ENCODE measurements around the gene COX8A.

Gene COX8A

DNA sequence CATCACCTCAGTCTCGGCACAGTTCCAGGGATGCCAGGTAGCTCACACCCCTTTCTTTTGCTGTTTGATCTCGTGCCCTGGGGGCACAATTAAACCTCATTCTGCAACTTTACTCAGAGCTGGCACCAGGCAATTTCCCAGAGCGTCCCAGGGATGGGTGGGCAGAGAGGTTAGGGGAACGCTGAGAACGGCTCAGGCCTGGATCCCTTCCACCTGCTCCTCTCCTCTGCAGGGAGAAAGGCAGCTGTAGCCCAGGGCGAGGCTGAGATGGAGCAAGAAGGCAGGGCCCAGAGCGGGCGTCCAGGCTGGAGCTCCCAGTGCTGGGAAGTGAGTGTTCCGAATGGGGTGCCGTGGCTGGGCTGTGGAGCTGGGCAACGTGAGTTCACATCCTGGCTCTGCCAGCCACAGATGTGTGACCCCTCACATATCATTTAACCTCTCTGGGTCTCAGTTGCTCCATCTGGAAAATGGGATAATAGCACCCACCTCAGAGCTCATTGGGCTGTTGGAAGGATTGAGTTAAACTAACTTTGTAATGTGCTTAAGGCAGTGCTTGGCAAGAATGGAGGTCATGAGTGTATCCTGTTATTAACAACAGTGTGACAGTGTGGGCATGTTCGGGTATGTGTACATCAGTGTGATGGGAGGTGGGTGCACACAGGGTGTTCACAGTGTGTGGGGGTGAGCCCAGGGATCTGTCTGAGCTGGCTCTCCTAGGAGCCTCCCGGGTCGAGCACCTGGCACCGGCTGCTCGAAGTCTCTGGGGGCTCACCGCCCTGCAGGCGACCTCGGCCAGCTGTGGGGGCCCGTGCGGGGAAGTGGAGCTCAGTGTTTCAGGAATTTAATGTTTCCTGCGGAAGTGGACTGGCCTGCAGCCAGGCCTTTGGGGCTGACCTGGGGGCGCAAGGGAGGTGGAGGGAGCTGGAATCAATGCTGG, 27.3 kb downstream of the COX8A start:
- TF ChIP-seq ZNF70 (CRISPR knock-in tag; IDR thresholded peaks at IDR 0.05) (0 out of 2 replicates have a peak, but pooled peaks have one; percentile 13), ZC3H10 (CRISPR knock-in tag; IDR thresholded peaks at IDR 0.05) (no peak)
- no peak for ATAC-seq

DNA sequence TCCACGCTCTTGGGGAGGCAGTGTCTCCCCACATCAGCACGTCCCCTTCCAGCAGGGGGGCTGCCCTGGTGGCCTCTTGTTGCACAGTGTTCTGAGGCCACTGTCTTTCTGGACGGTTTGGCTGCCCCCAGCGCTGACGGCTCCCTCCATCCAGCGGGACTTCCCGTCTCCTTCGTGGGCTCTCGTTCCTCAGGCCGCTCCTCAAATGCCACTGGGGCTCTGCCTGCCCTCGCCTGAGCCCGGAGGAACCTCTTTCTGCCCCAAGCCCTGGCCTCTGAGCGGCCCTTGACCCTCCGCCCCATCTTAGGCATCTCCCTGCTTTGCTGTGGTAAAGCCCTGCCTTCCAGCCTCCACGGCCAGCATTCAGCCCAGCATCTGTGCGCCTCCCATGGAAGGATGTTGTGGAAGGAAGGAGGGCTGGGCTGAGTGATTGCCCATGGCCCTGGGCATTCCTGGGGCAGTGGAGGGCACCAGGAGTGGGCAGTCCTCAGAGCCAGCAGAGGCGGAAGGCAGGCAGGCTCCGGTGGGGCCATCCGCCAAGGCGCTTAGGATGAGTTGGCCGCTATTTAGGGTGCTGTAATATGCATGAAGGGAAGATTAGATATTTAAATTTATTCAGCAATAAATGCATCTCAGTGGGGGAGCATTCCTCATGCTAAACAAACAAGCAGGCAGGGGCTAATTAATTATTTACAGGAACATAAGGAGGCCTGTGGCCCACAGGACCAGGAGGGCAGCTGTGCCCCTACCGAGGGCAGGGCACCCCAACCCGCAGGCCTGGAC, 29.6 kb downstream of the COX8A start:
- ATAC-seq = no peak
- TF ChIP-seq PPARA (CRISPR knock-in tag; IDR thresholded peaks at IDR 0.05; ENCODE audit: borderline replicate concordance) = no peak
- TF ChIP-seq, protein P1, sequence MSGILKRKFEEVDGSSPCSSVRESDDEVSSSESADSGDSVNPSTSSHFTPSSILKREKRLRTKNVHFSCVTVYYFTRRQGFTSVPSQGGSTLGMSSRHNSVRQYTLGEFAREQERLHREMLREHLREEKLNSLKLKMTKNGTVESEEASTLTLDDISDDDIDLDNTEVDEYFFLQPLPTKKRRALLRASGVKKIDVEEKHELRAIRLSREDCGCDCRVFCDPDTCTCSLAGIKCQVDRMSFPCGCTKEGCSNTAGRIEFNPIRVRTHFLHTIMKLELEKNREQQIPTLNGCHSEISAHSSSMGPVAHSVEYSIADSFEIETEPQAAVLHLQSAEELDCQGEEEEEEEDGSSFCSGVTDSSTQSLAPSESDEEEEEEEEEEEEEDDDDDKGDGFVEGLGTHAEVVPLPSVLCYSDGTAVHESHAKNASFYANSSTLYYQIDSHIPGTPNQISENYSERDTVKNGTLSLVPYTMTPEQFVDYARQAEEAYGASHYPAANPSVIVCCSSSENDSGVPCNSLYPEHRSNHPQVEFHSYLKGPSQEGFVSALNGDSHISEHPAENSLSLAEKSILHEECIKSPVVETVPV (CRISPR knock-in tag; IDR thresholded peaks at IDR 0.05) = no peak
- no peak for TF ChIP-seq TOX (CRISPR knock-in tag; IDR thresholded peaks at IDR 0.05; ENCODE audit: borderline replicate concordance)
- no peak for TF ChIP-seq BACH2 (CRISPR knock-in tag; IDR thresholded peaks at IDR 0.05; ENCODE audit: borderline replicate concordance)
- no peak for TF ChIP-seq RARB (CRISPR knock-in tag; IDR thresholded peaks at IDR 0.05)
- TF ChIP-seq OSR1 (CRISPR knock-in tag; IDR thresholded peaks at IDR 0.05) = no peak

DNA sequence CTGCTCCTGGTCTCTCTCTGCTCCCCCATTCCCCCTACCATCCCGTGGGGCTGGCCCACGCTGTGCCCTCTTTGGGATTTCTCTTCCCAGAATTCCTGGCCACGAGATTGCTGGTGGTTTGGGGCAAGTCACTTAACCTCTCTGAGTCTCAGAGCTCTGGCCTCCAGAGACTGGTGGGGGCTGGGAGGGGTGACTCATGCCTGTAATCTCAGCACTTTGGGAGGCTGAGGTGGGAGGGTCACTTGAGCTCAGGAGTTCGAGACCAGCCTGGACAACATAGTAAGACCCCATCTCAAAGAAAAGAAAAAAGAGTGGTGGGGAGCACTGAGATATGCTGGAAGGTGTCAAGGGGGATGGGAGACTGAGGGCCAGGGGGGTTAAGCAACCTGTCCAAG, 30.2 kb downstream of the COX8A start:
- ATAC-seq = no peak
- TF ChIP-seq TCF4 (CRISPR knock-in tag; IDR thresholded peaks at IDR 0.05; ENCODE audit: borderline replicate concordance) (no peak), ZNF8 (CRISPR knock-in tag; IDR thresholded peaks at IDR 0.05) (no peak), PPARA (CRISPR knock-in tag; IDR thresholded peaks at IDR 0.05; ENCODE audit: borderline replicate concordance) (no peak), ZFP3 (CRISPR knock-in tag; IDR thresholded peaks at IDR 0.05) (no peak), ZNF565 (CRISPR knock-in tag; conservative IDR thresholded peaks at IDR 0.05; ENCODE audit: low read depth) (no peak), OSR1 (CRISPR knock-in tag; IDR thresholded peaks at IDR 0.05) (no peak), SNAI2 (CRISPR knock-in tag; IDR thresholded peaks at IDR 0.05) (no peak), ARNTL (CRISPR knock-in tag; IDR thresholded peaks at IDR 0.05; ENCODE audit: borderline replicate concordance, low read depth) (no peak), BACH2 (CRISPR knock-in tag; IDR thresholded peaks at IDR 0.05; ENCODE audit: borderline replicate concordance) (no peak)
- TF ChIP-seq, protein P2, sequence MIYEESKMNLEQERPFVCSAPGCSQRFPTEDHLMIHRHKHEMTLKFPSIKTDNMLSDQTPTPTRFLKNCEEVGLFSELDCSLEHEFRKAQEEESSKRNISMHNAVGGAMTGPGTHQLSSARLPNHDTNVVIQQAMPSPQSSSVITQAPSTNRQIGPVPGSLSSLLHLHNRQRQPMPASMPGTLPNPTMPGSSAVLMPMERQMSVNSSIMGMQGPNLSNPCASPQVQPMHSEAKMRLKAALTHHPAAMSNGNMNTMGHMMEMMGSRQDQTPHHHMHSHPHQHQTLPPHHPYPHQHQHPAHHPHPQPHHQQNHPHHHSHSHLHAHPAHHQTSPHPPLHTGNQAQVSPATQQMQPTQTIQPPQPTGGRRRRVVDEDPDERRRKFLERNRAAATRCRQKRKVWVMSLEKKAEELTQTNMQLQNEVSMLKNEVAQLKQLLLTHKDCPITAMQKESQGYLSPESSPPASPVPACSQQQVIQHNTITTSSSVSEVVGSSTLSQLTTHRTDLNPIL (CRISPR knock-in tag; IDR thresholded peaks at IDR 0.05; ENCODE audit: low read depth) = no peak
- TF ChIP-seq, protein P3, sequence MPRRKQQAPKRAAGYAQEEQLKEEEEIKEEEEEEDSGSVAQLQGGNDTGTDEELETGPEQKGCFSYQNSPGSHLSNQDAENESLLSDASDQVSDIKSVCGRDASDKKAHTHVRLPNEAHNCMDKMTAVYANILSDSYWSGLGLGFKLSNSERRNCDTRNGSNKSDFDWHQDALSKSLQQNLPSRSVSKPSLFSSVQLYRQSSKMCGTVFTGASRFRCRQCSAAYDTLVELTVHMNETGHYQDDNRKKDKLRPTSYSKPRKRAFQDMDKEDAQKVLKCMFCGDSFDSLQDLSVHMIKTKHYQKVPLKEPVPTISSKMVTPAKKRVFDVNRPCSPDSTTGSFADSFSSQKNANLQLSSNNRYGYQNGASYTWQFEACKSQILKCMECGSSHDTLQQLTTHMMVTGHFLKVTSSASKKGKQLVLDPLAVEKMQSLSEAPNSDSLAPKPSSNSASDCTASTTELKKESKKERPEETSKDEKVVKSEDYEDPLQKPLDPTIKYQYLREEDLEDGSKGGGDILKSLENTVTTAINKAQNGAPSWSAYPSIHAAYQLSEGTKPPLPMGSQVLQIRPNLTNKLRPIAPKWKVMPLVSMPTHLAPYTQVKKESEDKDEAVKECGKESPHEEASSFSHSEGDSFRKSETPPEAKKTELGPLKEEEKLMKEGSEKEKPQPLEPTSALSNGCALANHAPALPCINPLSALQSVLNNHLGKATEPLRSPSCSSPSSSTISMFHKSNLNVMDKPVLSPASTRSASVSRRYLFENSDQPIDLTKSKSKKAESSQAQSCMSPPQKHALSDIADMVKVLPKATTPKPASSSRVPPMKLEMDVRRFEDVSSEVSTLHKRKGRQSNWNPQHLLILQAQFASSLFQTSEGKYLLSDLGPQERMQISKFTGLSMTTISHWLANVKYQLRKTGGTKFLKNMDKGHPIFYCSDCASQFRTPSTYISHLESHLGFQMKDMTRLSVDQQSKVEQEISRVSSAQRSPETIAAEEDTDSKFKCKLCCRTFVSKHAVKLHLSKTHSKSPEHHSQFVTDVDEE (CRISPR knock-in tag; IDR thresholded peaks at IDR 0.05) = no peak

DNA sequence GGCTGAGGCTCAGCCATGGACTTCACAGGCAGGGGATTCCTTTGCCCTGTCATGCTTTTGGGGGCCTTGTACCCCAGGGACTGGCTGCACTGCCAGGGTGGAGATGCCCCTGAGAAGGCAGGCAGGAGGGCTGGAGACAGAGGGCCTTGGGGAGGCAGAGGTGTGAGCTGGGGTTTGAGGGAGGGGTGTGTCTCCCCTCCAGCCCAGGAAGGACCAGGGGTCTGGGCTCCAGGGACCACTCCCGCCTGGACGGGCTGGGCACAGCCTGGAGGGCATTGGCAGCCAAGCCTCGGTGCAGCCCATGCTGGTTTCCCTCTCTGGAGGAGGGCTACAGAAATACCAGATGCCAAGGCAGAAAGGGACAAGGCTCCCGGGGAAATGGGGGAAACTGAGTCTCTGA, 31.3 kb downstream of the COX8A start:
- ATAC-seq = no peak
- TF ChIP-seq RARB (CRISPR knock-in tag; IDR thresholded peaks at IDR 0.05) (no peak), OSR1 (CRISPR knock-in tag; IDR thresholded peaks at IDR 0.05) (no peak), ZFP30 (CRISPR knock-in tag; IDR thresholded peaks at IDR 0.05) (no peak), ZFP3 (CRISPR knock-in tag; IDR thresholded peaks at IDR 0.05) (no peak), ISL1 (CRISPR knock-in tag; IDR thresholded peaks at IDR 0.05) (no peak), ZC3H10 (CRISPR knock-in tag; IDR thresholded peaks at IDR 0.05) (no peak), GLIS3 (CRISPR knock-in tag; IDR thresholded peaks at IDR 0.05) (no peak), ESRRG (CRISPR knock-in tag; IDR thresholded peaks at IDR 0.05) (no peak), ARNTL (CRISPR knock-in tag; IDR thresholded peaks at IDR 0.05; ENCODE audit: borderline replicate concordance, low read depth) (no peak), TOX (CRISPR knock-in tag; IDR thresholded peaks at IDR 0.05; ENCODE audit: borderline replicate concordance) (no peak), SNAI2 (CRISPR knock-in tag; IDR thresholded peaks at IDR 0.05) (no peak)
- TF ChIP-seq, protein P4, sequence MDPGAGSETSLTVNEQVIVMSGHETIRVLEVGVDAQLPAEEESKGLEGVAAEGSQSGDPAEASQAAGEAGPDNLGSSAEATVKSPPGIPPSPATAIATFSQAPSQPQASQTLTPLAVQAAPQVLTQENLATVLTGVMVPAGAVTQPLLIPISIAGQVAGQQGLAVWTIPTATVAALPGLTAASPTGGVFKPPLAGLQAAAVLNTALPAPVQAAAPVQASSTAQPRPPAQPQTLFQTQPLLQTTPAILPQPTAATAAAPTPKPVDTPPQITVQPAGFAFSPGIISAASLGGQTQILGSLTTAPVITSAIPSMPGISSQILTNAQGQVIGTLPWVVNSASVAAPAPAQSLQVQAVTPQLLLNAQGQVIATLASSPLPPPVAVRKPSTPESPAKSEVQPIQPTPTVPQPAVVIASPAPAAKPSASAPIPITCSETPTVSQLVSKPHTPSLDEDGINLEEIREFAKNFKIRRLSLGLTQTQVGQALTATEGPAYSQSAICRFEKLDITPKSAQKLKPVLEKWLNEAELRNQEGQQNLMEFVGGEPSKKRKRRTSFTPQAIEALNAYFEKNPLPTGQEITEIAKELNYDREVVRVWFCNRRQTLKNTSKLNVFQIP (CRISPR knock-in tag; IDR thresholded peaks at IDR 0.05; ENCODE audit: borderline replicate concordance, low read depth) = no peak

Data from SK-N-SH treated with all-trans-retinoic acid at 6 μM for 48 hours (cell line).